Measurements from ENCODE around the gene MRGPRF. TPM values are rescaled to one million over a fixed set of nuclear protein-coding genes. Genes with fewer than 3 reads are reported as not detected.
A peak's percentile ranks its signal among the peaks of the same experiment; 100 is the strongest.
"Not testable (repeated sequence)": the region's sequence is repeated elsewhere in the genome, so short reads cannot be mapped to it uniquely, and the experiment has no call there.

The MRGPRF gene
- polyA plus RNA-seq, 10 donors: 13.0 to 29.6 (median 19.2) TPM

DNA sequence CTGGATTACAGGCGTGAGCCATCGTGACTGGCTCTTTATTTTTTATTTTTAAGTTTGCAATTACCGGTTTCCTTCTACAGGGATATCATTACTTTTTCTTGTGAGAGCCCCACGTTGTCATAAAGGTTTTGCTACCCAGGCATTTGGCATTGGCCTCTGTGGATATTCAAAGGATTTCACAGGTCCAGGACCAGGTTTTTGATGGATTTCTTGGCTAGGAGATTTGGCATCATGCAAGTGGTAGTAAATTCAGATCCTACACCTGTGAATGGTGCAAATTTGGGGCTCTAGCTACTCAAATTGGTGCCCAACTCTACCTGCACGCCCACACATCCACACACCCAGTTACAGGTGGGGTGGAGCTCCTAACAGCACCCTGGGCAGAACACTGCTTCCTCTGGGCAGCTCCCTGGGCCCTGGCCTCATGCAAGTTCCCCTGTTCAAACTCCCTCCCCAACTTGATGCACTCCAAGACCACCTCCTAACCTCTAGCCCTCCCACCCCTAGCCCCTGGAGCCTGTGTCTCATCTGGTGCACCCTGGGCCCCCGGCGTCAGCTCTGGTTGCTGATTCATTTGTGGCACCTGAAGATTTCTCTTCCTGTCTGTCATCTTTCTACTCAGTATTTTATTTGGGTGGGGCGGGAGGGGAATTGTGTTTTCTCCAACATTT, 23.0 kb downstream of the MRGPRF start:
- no peak for DNase-seq

DNA sequence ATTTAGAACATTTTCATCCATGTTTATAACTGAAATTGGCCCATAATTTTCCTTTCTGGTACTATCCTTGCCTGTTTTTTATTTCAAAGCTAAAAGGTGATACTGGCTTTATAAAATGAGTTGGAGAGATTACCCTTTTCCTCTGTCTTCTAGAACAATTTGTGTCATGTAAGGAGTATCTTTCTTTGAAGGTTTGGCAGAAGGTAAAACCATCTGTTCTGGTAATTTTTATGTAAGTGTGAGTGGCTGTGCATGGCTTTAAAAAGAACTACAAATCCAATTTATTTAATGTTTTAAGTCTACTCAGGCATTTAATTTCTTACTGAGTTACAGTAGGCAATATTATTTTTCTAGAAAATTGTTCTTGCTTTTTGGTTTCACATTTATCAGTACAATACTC, 24.6 kb downstream of the MRGPRF start:
- no peak for DNase-seq

DNA sequence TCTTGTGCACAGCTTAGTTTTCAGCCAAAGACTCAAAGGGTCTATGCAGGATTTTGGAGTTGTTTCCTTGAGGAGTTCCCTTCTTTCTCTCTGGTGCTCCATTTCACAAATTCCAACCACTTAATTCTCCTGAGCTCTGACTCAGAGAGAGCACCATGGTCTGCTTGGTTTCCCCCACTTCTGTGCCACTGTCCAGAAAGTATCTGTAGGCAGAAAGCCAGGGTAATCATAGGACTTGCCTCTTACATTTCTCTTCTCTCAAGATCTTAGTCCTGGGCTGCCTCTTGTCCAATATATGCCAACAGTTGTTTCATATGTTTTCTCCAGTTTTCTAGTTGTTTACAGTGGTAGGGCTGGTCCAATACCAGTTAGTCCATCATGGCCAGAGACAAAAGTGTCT, 25.8 kb downstream of the MRGPRF start:
- DNase-seq: no peak

DNA sequence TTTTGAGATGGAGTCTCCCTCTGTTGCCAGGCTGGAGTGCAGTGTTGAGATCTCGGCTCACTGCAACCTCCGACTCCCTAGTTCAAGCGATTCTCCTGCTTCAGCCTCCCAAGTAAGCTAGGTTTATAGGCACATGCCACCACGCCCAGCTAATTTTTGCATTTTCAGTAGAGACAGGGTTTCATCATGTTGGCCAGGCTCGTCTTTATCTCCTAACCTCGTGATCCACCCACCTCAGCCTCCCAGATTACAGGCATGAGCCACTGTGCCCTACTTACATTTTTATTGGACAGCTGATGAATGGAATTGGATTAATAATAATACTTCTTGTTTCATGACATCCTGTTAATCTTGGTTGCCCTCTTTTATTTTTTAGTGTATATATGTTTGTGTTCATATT, 29.2 kb downstream of the MRGPRF start:
- no peak for DNase-seq

DNA sequence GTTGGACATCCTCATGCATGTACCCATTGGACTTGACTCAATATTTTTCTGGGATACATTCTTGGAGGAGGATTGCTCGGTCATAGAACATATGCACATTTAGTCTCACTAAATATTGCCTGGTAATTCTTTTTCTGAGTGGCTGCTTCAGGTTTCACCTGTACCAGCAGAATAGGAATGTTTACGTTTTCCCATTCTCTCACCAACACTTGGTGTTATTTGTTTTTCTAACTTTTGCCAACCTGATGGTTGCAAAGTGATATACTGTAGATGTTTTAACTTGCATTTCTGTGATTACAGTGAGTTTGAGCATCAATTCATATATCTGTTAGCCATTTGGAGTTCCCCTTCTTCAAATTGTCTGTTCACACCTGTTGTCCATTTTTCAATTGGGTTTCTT, 30.9 kb downstream of the MRGPRF start:
- DNase-seq: no peak

DNA sequence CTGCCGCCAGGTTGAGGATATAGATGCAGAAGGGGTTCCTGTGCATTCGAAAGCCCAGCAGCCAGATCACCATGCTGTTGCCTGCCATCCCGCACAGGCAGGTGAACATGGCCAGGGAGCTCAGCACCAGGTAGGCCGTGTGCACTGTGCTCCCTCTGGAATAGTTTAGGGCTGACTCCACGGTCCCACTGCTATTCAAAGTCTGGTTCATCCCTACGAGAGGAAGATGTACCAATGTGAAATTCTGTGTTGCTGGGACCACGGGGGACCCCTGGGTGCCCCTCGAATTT, 32.3 kb downstream of the MRGPRF start, which contains the start of gene MRGPRD:
TSS of gene MRGPRD (minus strand) at position 211 of the 290 bp plus-strand sequence. CDS start at position 211, 0 bp downstream.
- DNase-seq: no peak

DNA sequence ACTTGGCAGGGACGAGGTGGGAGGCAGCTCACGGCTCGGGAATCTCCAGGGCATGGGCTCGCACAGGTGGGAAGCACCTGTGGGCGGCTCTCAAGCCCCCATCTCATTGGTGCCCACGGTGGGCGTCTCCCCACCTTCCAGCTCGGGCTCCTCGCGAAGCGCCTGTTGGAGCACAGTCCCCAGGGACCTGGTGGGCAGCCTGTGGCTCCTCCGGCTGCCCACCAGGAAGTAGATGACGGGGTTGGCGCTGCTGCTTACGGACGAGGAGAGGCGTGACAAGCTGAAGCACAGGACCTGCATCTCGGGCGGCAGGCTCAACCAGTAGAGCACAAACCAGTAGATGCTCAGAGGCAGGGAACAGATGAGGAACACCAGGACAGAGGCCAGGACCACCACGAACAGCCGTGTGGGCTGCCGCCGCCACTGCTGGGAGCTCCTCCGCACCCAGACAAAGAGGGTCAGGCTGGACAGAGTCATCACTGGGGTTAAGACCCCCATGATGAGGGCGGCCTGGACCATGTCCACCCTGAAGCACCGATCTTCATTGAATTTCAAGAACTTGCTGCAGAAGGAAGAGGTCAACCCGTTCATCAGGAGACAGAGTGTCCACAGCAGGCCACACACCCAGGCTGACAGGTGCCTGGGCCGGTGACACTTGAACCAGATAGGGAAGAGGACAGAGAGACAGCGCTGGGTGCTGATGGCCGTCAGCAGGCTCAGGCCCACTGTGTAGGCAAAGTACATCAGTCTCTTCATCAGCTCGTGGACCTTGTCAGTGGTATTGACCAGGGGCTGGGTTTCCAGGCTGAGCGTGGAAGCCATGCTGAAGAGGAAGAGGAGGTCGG, 32.9 kb downstream of the MRGPRF start:
- no peak for DNase-seq

DNA sequence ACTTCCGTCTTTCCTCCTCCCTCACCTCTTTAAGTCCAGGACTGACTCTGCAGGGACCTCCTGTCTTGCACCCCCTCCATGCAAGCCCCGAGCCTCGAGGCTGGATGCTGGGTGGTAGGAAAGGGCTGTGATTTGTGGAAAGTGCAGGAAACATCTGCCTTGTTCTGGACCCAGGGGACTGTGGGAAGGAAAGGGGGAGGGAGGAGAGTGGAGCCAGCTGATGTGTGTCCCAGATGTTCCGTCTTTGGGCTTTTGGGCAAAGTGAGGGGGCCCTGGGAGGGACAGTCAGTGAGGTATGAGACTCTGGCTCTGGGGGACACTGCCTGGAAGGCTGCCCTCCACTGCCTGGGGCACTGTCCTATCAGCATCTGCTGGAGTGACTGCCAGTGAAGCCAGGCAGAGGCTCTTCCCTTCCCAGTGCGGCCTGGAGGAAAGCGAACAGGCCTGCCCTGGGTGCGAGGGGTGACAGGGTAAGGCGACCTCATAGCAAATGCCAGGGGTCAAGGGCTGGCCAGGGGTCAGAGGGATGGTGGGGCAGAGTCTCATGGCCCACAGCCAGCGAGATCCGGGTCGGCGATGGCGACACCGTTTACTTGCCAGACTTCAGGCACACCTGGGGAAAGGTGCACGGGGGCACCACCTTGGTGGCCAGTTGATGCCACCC, 34.0 kb downstream of the MRGPRF start:
- peak in 2 of 3 donors; percentile 52 to 86 for DNase-seq

DNA sequence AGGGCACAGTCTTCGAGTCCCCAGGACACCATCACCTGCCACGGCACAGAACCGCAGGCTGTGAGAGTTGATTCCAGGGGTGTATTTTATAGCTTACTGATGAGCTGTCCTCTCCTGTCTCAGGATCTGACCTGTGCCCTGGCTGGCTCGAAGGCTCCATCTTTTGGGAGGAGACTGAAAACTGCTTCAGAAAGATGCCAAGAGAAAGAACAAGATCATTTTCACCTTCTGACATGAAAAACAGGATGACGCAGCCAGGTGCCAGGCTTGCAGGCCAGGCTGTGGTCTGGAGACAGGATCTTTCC, 34.5 kb downstream of the MRGPRF start:
- no peak for DNase-seq

DNA sequence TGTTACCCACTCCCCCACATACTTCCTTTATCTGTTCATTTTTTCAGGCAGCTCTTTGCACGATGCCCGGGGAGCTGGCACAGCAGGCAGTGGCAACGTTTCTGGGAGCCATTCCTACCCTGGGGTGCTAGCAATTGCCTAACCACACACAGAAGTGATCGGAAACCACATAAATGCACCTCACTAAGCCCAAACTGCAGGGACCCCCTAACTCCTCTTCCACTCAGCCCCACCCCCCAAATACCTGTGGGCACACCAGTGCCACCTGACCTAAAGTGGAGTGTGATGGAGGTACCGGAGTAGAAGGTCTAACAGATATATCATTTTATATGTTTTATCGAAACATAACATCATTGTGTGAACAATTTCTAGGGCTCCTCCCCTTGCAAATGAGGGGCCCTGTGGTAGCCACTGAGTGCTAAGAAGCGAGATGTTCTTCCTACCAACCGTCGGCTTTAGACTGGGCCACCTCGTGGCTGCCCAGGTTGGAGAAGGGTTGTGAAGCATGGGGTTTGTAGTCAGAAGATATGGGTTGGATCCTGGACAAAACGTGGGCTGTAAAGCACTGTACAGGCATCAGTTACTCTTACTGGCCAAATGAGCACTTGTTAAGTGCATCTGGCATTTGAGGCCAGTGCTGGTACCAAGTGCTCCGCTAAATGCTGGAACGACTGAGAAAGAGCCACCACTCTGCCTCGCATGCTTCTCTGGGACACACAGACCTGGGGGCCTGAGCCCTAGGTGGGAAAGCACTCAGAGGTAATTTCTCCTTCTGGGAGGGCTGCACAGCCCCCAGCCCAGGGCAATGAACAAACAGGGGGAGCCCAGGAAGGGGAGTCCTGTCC, 35.0 kb downstream of the MRGPRF start:
- no peak for DNase-seq

DNA sequence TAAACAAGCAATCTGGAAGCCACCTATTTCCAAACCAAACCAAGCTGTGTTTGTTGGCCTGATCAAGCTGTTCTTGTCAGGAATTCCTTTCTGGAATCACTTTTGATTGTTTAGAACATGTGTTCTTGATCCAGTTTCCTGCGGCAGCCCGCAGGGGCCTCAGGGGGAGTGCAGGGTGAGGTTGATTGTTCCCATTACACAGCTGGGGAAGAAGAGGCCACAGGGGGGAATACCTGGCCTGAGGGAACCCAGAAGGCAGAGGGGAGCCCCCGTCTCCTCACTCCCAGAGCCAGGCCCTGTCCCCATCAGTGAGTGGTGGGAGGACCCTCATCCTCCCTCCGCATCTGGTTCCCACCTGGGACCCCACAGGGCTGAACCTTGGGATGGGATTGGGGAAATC, 36.5 kb downstream of the MRGPRF start:
- peak in 1 of 3 donors; percentile 74 for DNase-seq

DNA sequence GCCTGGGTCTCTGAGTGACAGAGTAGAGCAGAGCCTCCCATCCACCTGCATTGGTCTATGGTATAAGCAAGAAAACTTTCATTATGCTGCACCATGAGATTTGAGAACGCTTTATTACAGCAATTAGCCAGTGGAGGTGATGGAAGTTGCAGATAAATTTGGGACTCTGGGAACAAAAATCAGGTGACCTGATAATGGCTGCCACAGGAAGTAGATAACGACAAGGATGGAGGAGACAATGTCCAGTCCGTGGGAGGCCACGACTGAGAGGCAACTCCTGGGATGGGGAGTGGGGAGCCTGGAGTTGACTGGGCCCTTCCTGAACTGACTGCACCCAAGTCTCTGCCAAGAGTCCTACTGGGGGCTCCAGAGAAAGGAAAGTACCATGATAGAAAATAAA, 37.0 kb downstream of the MRGPRF start:
- DNase-seq: no peak

DNA sequence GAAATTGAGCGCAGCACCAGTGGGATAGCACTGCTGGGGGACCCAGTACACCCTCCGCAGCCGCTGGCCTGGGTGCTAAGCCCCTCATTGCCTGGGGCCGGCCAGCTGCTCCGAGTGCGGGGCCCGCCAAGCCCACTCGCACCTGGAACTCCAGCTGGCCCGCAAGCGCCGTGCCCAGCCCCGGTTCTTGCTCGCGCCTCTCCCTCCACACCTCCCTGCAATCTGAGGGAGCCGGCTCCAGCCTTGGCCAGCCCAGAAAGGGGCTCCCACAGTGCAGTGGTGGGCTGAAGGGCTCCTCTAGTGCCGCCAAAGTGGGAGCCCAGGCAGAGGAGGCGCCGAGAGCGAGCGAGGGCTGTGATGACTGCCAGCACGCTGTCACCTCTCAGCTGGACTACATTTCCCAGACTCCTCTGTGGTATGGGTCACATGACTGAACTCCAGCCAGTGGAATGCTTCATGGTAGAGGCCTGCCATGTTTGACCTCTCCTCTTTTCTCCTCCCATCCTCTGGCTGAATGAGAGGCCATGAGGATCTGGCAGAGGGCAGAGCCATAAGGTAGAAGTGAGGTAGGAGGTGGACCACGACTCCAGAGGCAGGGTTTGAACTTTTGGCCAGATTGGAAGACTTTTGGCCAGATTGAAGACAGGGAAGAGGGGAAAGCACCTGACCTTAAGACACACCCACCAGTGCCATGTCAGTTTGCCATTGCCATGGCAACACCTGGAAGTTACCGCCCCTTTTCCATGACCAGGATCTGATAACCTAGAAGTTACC, 38.4 kb downstream of the MRGPRF start:
- DNase-seq: no peak

DNA sequence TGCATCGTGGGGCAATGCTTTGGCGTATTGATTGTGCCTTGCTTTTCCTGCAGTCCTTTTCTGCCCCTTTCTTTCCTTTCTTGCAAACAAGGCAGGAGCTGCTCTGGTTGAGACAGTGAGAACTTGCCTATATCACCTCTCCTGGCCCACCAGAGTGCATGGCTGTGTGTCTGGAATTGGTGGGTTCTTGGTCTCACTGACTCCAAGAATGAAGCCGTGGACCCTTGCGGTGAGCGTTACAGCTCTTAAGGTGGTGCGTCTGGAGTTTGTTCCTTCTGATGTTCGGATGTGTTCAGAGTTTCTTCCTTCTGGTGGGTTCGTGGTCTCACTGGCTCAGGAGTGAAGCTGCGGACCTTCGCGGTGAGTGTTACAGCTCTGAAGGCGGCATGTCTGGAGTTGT, 39.3 kb downstream of the MRGPRF start:
- not testable (repeated sequence) for DNase-seq

DNA sequence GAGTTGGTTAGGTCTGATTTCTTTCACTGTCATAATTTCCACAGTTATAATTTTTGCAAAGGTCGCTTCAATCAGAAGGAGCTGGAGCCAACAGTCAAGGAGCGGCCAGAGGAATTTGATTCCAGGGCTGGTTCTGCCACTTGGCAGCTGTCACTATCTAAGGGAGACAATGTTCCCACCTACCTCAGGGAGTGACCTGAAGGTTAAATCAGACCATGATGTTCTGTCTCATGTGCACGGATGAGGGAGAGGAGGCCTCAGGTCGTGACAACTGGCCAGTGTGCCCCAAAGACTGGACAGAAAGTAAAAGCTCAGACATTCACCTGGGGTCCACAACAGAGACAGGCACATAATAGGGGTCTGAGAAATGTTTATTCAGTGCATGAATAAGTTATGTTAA, 39.8 kb downstream of the MRGPRF start:
- no peak for DNase-seq

DNA sequence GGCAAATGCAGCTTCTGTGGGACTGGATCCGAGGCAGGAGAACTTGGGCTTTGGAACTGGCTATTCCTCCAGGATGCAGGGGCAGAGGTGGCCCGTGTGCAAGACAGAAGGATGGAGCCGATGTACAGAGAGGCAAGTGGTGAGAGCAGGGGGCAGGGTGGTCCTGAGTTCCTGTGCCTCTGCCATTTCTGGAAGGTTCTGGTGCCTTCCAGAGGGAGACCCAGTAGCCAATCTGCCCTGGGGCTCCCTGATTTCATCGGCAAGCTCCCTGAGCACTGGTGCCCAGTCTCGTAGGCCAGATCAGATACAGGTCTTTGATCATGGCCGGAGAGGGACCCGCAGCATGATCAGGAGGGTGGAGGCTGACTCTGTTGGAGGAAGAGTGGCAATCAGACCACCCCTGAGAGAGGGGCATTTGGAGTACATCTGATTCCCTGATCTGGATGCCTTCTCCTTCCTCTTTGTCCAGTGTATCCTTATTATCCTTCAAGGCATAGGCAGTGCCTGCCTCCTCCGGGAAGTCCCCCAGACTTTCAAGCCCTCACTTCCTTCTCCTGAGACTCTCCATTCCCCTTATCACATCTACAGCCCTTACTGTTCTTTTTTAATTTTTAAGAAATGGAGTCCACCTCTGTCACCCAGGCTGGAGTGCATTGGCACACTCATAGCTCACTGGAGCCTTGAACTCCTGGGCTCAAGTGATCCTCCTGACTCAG, 42.0 kb downstream of the MRGPRF start:
- no peak for DNase-seq

DNA sequence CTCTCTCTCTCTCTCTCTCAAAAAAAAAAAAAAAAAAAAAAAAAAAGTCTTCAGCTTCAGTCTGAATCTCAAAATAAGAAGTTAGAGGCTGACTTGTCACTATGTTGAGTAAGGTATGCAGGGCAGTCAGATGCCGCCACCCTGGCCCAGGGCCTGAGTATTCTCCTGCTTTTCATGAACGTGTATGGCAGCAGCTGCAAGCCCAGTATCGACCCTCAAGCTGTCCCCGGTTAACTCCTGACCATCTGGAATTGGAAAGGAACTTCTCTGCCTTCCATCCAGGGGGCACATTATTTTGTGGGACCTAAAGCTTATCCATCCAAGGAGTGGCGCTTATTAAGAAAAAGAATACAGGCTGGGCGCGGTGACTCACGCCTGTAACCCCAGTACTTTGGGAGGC, 43.7 kb downstream of the MRGPRF start:
- no peak for DNase-seq

DNA sequence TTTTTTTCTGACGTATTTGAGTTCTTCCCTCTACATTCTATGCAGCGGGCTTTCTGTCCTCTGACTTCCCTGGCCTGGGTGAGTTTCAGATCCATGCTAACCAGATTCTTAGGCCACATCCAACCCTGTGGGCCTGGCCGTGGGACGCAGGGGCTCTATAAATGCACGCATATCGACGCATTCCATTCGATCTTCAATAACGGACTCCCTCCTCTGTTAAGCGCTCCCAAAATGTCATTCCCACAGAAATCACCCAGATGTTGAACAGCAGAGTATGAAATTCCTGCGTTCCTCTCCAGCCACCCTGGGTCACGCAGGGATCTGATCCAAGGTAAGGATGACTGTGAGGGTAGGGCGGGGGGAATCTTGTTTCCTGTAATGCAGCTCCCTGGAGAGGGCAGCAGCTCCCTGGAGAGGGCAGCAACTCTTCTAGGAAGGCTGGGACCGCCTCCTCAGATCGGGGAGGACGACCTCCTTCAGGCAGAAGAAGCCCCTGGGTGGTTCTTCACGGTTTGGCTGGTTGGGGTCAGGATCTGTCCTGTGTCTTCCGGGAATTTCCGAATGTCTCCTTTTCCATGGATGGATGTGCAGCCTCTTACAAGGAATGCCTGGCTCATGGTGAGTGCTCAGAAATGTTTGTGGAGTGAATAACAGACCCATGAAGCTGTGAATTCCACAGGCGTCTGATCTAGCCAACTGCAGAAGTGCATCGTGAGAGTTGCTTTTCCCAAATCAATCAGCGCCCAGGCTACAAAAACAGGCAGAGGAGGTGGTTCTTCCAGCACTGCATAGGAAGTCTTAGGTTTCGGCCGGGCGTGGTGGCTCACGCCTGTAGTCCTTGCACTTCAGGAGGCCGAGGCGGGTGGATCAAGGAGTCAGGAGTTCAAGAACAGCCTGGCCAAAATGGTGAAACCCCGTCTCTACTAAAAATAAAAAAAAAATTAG, 44.5 kb downstream of the MRGPRF start:
- peak in 1 of 3 donors; percentile 36 for DNase-seq

Data from muscle of back (tissue), 11 donors.